HepG2 (cell line): Measurements from ENCODE around the gene ANKDD1A. TPM values are rescaled to one million over a fixed set of nuclear protein-coding genes. Genes with fewer than 3 reads are reported as not detected.

Experiments
- ATF3 ChIP-seq: sonication (generic); formaldehyde crosslinking; IDR thresholded peaks from 2 replicates; pipeline ENCODE4 v1.4.0; 2020; ENCODE audit warnings: missing genetic modification reagents
- MAZ ChIP-seq, 2 experiments: sonication (generic) in 1 of 2; formaldehyde crosslinking in 1 of 2; IDR thresholded peaks; 2 replicates each; pipeline versions ENCODE4 v1.5.0 to v1.6.1; 2012 to 2020; ENCODE audit warnings: low read depth in 2 of 2, mild to moderate bottlenecking in 2 of 2, borderline replicate concordance in 1 of 2, improper control_type of control experiment in 1 of 2, low read length in 1 of 2, missing genetic modification reagents in 1 of 2, moderate library complexity in 1 of 2
- MED8 ChIP-seq: sonication (generic); formaldehyde crosslinking; IDR thresholded peaks from 2 replicates; pipeline ENCODE4 v1.8.1; 2023; ENCODE audit warnings: mild to moderate bottlenecking, missing genetic modification reagents; ENCODE audit not compliant: insufficient replicate concordance
- MTA3 ChIP-seq: sonication (generic); formaldehyde crosslinking; IDR thresholded peaks from 2 replicates; pipeline ENCODE4 v1.4.0; 2020; ENCODE audit warnings: missing genetic modification reagents
- NFIC ChIP-seq: IDR thresholded peaks from 2 replicates; pipeline ENCODE4 v1.6.1; 2012; ENCODE audit warnings: mild to moderate bottlenecking, low read length, inconsistent platforms
- NFKB2 ChIP-seq: sonication (generic); formaldehyde crosslinking; IDR thresholded peaks from 2 replicates; pipeline ENCODE4 v1.4.0; 2020; ENCODE audit warnings: missing genetic modification reagents, borderline replicate concordance
- POGZ ChIP-seq: sonication (generic); formaldehyde crosslinking; IDR thresholded peaks from 2 replicates; pipeline ENCODE4 v1.4.0; 2020; ENCODE audit warnings: mild to moderate bottlenecking, missing genetic modification reagents
- ZFP37 ChIP-seq: sonication (generic); formaldehyde crosslinking; IDR thresholded peaks from 2 replicates; pipeline ENCODE4 v1.4.0; 2020; ENCODE audit warnings: missing genetic modification reagents, borderline replicate concordance
- ZNF234 ChIP-seq: sonication (generic); formaldehyde crosslinking; conservative IDR thresholded peaks from 2 replicates; pipeline ENCODE4 v1.5.1; 2020; ENCODE audit warnings: mild to moderate bottlenecking, missing genetic modification reagents
- ZNF333 ChIP-seq: sonication (generic); formaldehyde crosslinking; IDR thresholded peaks from 2 replicates; pipeline ENCODE4 v1.4.0; 2020; ENCODE audit warnings: mild to moderate bottlenecking, missing genetic modification reagents, borderline replicate concordance
- ZNF33B ChIP-seq: sonication (generic); formaldehyde crosslinking; IDR thresholded peaks from 2 replicates; pipeline ENCODE4 v1.5.1; 2020; ENCODE audit warnings: mild to moderate bottlenecking, missing genetic modification reagents
- ZNF460 ChIP-seq: sonication (generic); formaldehyde crosslinking; IDR thresholded peaks from 2 replicates; pipeline ENCODE4 v1.5.1; 2020; ENCODE audit warnings: missing genetic modification reagents, mild to moderate bottlenecking, borderline replicate concordance
- ZNF503 ChIP-seq: sonication (generic); formaldehyde crosslinking; IDR thresholded peaks from 2 replicates; pipeline ENCODE4 v1.4.0; 2020; ENCODE audit warnings: missing genetic modification reagents
- ZNF678 ChIP-seq: sonication (generic); formaldehyde crosslinking; IDR thresholded peaks from 2 replicates; pipeline ENCODE4 v1.4.0; 2020; ENCODE audit warnings: mild to moderate bottlenecking, missing genetic modification reagents
- ZNF749 ChIP-seq: sonication (generic); formaldehyde crosslinking; IDR thresholded peaks from 2 replicates; pipeline ENCODE4 v1.8.0; 2022; ENCODE audit warnings: mild to moderate bottlenecking, missing genetic modification reagents, moderate library complexity, borderline replicate concordance
- ZNF770 ChIP-seq: sonication (generic); formaldehyde crosslinking; IDR thresholded peaks from 2 replicates; pipeline ENCODE4 v1.5.0; 2020; ENCODE audit warnings: mild to moderate bottlenecking, missing genetic modification reagents
- ZNF790 ChIP-seq: sonication (generic); formaldehyde crosslinking; IDR thresholded peaks from 2 replicates; pipeline ENCODE4 v1.8.0; 2022; ENCODE audit warnings: missing genetic modification reagents, mild to moderate bottlenecking, borderline replicate concordance
- ZNF816 ChIP-seq: sonication (generic); formaldehyde crosslinking; IDR thresholded peaks from 2 replicates; pipeline ENCODE4 v1.8.0; 2022; ENCODE audit warnings: missing genetic modification reagents, mild to moderate bottlenecking, borderline replicate concordance
- polyA plus RNA-seq, 8 experiments: library from polyadenylated mRNA; depleted of rRNA in 3 of 8; stranded (reverse) in 7 of 8; unstranded in 1 of 8; fragments of >200 nt; fragmentation: Illumina TruSeq in 4 of 8; extraction: Trizol in 4 of 8; gene quantifications; 2 replicates each; pipeline versions ENCODE4 v1.2.1 to v1.2.3, GENCODE V29; 2011 to 2016; ENCODE audit warnings: low read depth in 4 of 8, missing spikeins in 1 of 8, mixed read lengths in 1 of 8; ENCODE audit not compliant: insufficient read depth in 1 of 8
- total RNA-seq, 5 experiments: library from RNA; depleted of rRNA; stranded (reverse); fragments of >200 nt; fragmentation: Illumina TruSeq; extraction: Trizol; gene quantifications; 2 replicates each; pipeline ENCODE4 v1.2.3, GENCODE V29; 2016; ENCODE audit warnings: low read depth in 1 of 5
- TF ChIP-seq, protein P1 (sequence below): sonication (generic); formaldehyde crosslinking; IDR thresholded peaks from 2 replicates; pipeline ENCODE4; 2020; ENCODE audit warnings: missing genetic modification reagents, mild to moderate bottlenecking, borderline replicate concordance
- TF ChIP-seq, protein P2 (sequence below): sonication (generic); formaldehyde crosslinking; IDR thresholded peaks from 2 replicates; pipeline ENCODE4 v1.5.0; 2020; ENCODE audit warnings: missing genetic modification reagents

The ANKDD1A gene
- total and polyA plus RNA-seq, 2 of the 13 experiments (the other 11 are each of a cell fraction or from before 2014, with no cell fraction given) = 0.11 to 0.48 TPM

DNA sequence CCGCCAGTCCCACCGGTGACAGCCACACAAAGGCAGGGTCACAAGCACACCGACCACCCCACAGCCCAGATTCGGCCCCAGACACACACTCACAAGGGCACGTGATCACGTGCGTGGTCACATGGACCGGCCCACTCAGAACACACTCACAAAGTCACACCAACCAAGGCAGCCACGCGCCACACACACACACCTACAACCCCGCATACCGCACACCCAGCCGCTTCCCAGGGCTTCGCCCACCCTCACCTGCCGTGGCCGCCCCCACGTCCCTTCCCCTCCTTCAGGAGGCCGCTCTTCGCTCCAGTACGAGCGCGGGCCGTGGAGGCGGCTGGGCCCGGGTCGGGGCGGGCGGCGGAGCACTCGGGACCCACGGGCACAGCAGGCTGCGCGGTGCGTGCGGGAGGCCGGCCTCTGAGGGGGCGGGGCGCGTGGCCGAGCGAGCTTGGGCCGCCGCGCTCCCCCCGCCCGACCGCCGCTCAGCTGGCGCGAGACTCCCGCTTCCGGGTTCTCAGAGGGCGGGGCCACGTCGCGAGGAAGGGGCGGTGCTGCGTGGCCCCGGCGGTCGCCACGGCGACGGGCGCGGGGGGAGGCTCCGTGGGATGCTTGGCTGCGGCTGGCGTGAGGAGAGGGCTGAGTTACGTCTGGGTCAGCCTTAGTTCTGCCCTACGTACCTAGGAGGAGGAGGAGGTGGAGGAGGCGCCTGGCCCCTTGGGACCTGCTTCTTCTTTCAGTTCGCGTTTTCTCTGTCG, 77.9 kb downstream of the ANKDD1A start, which contains the start of gene SPG21 (continued):
- peak; percentile 56 for TF ChIP-seq ZNF770 (CRISPR knock-in tag)
- TF ChIP-seq ZNF678 (CRISPR knock-in tag) = no peak
- TF ChIP-seq ZNF749 (CRISPR knock-in tag) = peak; percentile 75
- no peak for TF ChIP-seq ZNF816 (CRISPR knock-in tag)
- TF ChIP-seq ZFP37 (CRISPR knock-in tag) = 0 out of 2 replicates have a peak, but pooled peaks have one; percentile 34
- peak; percentile 73; the same call in 1 of the 2 replicates for TF ChIP-seq NFKB2
- TF ChIP-seq POGZ (CRISPR knock-in tag) = no peak
- TF ChIP-seq MTA3 (CRISPR knock-in tag) = no peak
- no peak for TF ChIP-seq ATF3
- no peak for TF ChIP-seq NFIC
- TF ChIP-seq MAZ (IDR thresholded peaks at IDR 0.05; ENCODE audit: borderline replicate concordance, low read depth, low read length) = peak; percentile 93
- TF ChIP-seq MAZ (CRISPR knock-in tag; IDR thresholded peaks at IDR 0.05; ENCODE audit: low read depth) = peak; percentile 84
- TF ChIP-seq ZNF333 (CRISPR knock-in tag) = peak; percentile 85; the same call in 1 of the 2 replicates
- TF ChIP-seq ZNF234 (CRISPR knock-in tag) = 0 out of 2 replicates have a peak, but pooled peaks have one; percentile 50
- TF ChIP-seq ZNF503 (CRISPR knock-in tag) = 0 out of 2 replicates have a peak, but pooled peaks have one; percentile 39
- TF ChIP-seq ZNF790 (CRISPR knock-in tag) = peak; percentile 62; the same call in 1 of the 2 replicates
- no peak for TF ChIP-seq ZNF33B (CRISPR knock-in tag)
- no peak for TF ChIP-seq ZNF460 (CRISPR knock-in tag)
- TF ChIP-seq, protein P1, sequence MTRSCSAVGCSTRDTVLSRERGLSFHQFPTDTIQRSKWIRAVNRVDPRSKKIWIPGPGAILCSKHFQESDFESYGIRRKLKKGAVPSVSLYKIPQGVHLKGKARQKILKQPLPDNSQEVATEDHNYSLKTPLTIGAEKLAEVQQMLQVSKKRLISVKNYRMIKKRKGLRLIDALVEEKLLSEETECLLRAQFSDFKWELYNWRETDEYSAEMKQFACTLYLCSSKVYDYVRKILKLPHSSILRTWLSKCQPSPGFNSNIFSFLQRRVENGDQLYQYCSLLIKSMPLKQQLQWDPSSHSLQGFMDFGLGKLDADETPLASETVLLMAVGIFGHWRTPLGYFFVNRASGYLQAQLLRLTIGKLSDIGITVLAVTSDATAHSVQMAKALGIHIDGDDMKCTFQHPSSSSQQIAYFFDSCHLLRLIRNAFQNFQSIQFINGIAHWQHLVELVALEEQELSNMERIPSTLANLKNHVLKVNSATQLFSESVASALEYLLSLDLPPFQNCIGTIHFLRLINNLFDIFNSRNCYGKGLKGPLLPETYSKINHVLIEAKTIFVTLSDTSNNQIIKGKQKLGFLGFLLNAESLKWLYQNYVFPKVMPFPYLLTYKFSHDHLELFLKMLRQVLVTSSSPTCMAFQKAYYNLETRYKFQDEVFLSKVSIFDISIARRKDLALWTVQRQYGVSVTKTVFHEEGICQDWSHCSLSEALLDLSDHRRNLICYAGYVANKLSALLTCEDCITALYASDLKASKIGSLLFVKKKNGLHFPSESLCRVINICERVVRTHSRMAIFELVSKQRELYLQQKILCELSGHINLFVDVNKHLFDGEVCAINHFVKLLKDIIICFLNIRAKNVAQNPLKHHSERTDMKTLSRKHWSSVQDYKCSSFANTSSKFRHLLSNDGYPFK (CRISPR knock-in tag) = peak; percentile 35; the same call in 1 of the 2 replicates
- TF ChIP-seq, protein P2, sequence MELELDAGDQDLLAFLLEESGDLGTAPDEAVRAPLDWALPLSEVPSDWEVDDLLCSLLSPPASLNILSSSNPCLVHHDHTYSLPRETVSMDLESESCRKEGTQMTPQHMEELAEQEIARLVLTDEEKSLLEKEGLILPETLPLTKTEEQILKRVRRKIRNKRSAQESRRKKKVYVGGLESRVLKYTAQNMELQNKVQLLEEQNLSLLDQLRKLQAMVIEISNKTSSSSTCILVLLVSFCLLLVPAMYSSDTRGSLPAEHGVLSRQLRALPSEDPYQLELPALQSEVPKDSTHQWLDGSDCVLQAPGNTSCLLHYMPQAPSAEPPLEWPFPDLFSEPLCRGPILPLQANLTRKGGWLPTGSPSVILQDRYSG (CRISPR knock-in tag) = peak; percentile 84; the same call in 1 of the 2 replicates
- peak; percentile 62 for TF ChIP-seq MED8 (CRISPR knock-in tag)
